Activated T-helper 1 cell treated with anti-CD3 and anti-CD28 coated beads, Interleukin-12 subunit alpha, Interleukin-12 subunit beta, Interleukin-2, Interleukin-4 antibody, amounts not matched to agents 30 ng/mL and 10 ng/mL and 1 ng/mL, durations not matched to agents 14 hours and 24 hours and 36 hours (primary cell): Measurements from ENCODE around the gene ADCY3. TPM values are rescaled to one million over a fixed set of nuclear protein-coding genes. Genes with fewer than 3 reads are reported as not detected.

Source experiments
- DNase-seq: peaks from one replicate; pipeline ENCODE4 v3.0.0; 2021; ENCODE audit warnings: low spot score
- H3K27ac Mint-ChIP-seq: one replicate; pipeline ENCODE4 v1.8.0; 2021; ENCODE audit warnings: mild to moderate bottlenecking, mixed read lengths
- H3K27me3 Mint-ChIP-seq: one replicate; pipeline ENCODE4 v1.8.0; 2022; ENCODE audit warnings: mild to moderate bottlenecking, moderate library complexity, mixed read lengths; ENCODE audit not compliant: insufficient read depth
- H3K36me3 Mint-ChIP-seq: one replicate; pipeline ENCODE4 v1.8.0; 2021; ENCODE audit warnings: low read depth, mixed read lengths
- H3K4me1 Mint-ChIP-seq: one replicate; pipeline ENCODE4 v1.8.0; 2021; ENCODE audit warnings: low read depth, mixed read lengths
- H3K4me3 Mint-ChIP-seq: one replicate; pipeline ENCODE4 v1.8.0; 2021; ENCODE audit warnings: mild to moderate bottlenecking, moderate library complexity, mixed read lengths
- H3K9me3 Mint-ChIP-seq: one replicate; pipeline ENCODE4 v1.8.0; 2021; ENCODE audit warnings: mixed read lengths
- intact Hi-C: fragments of 100-400 bp; cut with micrococcal nuclease; formaldehyde crosslinking; loops from one replicate; pipeline ENCODE4 v1.15.1; 2024
- total RNA-seq: library from RNA; stranded (reverse); gene quantifications from 2 replicates; pipeline ENCODE4 v1.2.3, GENCODE V29; 2022

Gene ADCY3
- total RNA-seq, 1 donor from 2014 or later: 108 TPM

DNA sequence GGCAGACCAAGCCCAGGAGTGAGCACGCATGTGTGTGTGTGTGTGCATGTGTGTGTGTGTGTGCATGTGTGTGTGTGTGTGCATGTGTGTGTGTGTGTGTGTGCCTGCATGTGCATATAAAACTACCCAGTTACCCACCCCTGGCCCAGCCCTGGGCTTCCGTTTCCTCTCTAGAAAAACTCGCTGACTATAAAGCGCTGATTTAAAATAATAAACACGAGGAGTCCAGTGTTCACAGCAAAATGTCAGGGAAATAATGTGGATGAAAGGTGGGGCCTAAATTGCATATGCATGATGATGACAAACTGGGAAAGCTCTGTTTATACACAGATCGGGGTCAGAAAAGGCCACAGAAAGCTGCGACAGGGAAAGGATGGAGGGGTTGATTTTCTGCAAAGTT lies 7.5 kb downstream of the ADCY3 start:
- Mint-ChIP-seq H3K36me3 (peaks cover 17% of the 10 kb centered on the region), H3K27me3 (no peaks in the 10 kb centered on the region), H3K4me3 (no peak overlapping the region), H3K4me1 (peaks cover 8% of the 10 kb centered on the region), H3K27ac (no peak overlapping the region), H3K9me3 (no peaks in the 10 kb centered on the region)
- intact Hi-C loops: no loop called here
- DNase-seq: no peak

DNA sequence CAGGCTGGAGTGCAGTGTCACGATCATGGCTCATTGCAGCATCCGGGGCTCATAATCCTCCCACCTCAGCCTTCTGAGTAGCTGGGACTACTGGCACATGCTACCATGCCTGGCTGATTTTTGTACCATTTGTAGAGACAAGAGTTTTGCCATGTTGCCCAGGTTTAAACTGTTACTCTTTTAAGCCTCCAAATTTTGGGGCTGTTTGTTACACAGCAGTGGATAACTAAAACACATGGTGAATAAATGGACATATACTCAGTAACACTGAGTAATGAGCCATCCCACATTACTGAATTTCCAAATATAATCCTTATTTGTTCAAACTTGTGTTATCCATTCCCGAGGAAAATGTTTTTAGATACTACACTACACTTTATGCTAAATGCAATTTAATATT lies 9.8 kb downstream of the ADCY3 start:
- Mint-ChIP-seq H3K36me3 (peaks cover 17% of the 10 kb centered on the region), H3K4me3 (no peak overlapping the region), H3K9me3 (no peaks in the 10 kb centered on the region), H3K4me1 (peaks cover 5% of the 10 kb centered on the region), H3K27ac (no peak overlapping the region), H3K27me3 (no peaks in the 10 kb centered on the region)
- DNase-seq: no peak
- intact Hi-C loops: no loop called here

DNA sequence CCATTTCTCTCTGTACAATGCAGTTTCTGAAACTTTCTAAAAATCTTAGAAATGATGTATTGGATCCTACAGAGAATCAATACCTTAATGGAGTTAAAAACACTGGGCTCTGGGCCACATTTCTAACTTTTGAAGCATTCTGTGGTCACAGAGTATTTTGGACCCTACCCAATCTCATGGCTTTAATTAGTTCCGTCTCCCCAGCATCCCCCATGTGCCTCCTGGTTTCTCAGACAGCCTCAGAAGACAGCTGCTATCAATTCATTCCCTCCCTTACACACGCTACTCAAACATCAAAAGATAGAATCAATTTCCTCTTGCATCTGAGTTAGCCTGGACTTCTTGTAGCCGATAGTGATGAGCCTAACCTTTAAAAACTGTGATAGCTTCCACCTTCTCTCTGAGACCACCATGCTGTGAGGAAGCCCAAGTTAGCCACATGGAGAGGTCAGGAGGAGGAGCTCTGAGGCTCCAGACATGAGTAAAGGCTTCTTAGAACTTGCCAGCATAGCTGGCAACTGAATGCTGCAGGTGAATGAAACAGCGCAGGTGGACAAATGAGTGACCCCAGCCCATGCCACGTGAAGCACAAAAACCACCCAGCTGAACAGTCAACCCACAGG lies 10.4 kb downstream of the ADCY3 start:
- H3K36me3 Mint-ChIP-seq: peaks cover 14% of the 10 kb centered on the region
- DNase-seq: no peak
- peaks cover 5% of the 10 kb centered on the region for H3K4me1 Mint-ChIP-seq
- no peaks in the 10 kb centered on the region for H3K9me3 Mint-ChIP-seq
- no peak overlapping the region for H3K4me3 Mint-ChIP-seq
- intact Hi-C loops: no loop called here
- H3K27ac Mint-ChIP-seq: no peak overlapping the region
- H3K27me3 Mint-ChIP-seq: no peaks in the 10 kb centered on the region

DNA sequence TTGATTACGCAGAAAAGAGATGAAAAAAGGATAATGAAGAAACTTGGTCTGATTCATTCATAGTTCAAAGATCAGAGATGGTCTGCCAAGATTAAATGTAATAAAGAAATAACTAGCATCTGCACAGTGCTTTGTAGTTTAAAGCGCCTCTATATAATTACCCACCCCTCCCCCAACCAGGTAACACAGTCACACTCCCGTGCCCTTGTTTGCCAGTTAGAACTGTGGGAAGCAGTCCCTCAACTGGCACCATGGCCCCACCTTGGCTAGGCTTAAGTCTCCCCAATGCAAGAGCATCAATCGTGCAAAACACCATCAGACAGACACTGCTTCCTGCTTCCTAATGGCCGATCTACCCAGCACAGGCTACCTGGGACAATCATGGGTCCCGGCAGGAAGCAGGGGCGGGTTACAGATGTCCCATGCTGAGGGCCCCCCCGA lies 11.6 kb downstream of the ADCY3 start:
- intact Hi-C loops: no loop called here
- Mint-ChIP-seq H3K27ac (no peak overlapping the region), H3K4me1 (peaks cover 5% of the 10 kb centered on the region), H3K36me3 (peaks cover 13% of the 10 kb centered on the region), H3K9me3 (no peaks in the 10 kb centered on the region), H3K4me3 (no peak overlapping the region), H3K27me3 (no peaks in the 10 kb centered on the region)
- no peak for DNase-seq

DNA sequence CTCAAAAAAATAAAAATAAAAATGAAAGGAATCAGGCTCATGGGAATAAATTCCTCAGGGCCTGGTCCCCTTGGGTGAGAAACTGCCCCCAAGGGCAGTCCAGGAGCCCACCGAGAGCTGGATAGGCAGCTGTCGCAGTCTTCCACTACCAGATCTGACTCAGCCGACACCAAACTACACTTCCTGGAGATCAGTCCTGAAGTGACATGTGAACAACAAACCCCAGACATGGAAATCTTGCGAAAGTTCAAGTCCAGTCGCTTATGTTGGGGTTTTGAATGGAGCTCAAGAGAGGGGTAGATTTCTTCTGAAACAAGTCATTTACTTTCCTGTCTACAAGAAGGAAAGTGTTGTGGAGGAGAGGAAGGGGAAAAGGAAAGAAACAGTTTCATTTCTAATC lies 12.9 kb downstream of the ADCY3 start:
- Mint-ChIP-seq H3K36me3 (peaks cover 19% of the 10 kb centered on the region), H3K9me3 (no peaks in the 10 kb centered on the region)

DNA sequence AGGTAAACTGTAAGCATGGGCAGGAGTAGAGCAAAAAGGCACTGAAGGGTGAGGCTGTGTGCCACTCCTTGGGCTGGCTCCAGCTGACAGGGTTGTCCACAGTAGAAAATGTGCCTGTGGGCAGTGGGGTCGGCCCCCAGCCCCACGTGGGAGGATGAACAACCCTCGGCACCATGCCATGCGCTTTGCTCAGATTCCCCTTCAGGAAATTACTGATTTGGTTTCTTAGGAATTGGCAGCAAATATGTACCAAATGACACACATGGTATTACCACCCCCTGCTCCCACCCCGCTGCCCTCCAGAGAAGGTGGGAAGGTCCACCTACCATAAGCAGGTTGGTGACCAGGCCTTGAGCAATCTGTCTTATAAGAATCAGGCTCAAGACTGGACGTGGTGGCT lies 13.6 kb downstream of the ADCY3 start:
- intact Hi-C loops: no loop called here
- Mint-ChIP-seq H3K4me3 (no peak overlapping the region), H3K27ac (no peak overlapping the region), H3K9me3 (no peaks in the 10 kb centered on the region), H3K4me1 (peaks cover 5% of the 10 kb centered on the region), H3K36me3 (peaks cover 15% of the 10 kb centered on the region), H3K27me3 (no peaks in the 10 kb centered on the region)
- no peak for DNase-seq

More for the DNA sequence above, 12.9 kb downstream of the ADCY3 start:
- no peak overlapping the region for H3K4me3 Mint-ChIP-seq
- H3K27ac Mint-ChIP-seq: no peak overlapping the region
- H3K4me1 Mint-ChIP-seq: peaks cover 5% of the 10 kb centered on the region
- no peak for DNase-seq
- intact Hi-C loops: no loop called here
- no peaks in the 10 kb centered on the region for H3K27me3 Mint-ChIP-seq

DNA sequence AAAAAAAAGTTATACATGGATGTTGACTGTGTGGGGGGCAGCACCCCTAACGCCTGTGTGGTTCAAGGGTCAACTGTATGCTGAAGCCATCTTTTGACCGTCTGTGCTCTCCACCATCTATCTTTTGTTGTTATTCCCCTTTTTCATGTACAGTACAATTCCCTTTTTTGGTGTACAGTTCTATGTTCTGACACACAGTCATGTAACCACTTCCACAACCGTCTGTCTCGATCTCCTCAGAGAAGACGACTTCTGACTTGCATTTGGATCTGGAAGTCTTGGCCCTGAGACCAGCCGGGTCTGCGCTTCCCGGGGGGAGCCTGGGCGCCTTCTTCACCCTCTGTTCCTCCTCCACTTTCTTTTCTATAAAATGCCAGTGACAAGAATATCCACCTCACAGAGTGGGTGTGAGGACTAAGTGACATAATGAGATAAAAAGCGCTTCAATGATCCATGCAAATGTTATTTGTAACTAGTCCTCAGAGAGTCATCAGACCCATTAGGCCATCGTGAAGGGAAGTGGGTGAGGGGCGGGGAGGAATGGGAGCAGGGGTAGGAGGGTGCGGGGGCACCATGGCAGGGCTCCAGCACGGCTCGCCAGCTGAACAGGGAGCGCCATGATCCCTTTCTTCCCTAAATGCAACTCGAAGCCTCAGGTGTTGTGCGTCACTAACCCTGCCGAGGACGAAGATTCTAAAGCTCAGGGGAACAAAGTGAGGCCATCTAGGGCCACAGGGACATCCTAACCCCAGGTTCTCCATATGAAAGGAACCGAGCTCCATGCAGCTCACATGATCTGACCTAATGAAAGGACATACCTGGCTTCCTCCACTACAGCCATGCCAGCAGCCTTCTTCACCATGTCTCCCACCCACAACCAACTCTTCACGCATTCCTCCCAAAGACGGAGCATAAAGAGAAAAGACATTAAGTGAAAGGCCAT lies 16.6 kb downstream of the ADCY3 start:
- no peaks in the 10 kb centered on the region for H3K9me3 Mint-ChIP-seq
- intact Hi-C loops: no loop called here
- H3K36me3 Mint-ChIP-seq: peaks cover 20% of the 10 kb centered on the region
- H3K27me3 Mint-ChIP-seq: no peaks in the 10 kb centered on the region
- DNase-seq: no peak
- H3K4me1 Mint-ChIP-seq: peaks cover 5% of the 10 kb centered on the region
- no peak overlapping the region for H3K4me3 Mint-ChIP-seq
- no peak overlapping the region for H3K27ac Mint-ChIP-seq

DNA sequence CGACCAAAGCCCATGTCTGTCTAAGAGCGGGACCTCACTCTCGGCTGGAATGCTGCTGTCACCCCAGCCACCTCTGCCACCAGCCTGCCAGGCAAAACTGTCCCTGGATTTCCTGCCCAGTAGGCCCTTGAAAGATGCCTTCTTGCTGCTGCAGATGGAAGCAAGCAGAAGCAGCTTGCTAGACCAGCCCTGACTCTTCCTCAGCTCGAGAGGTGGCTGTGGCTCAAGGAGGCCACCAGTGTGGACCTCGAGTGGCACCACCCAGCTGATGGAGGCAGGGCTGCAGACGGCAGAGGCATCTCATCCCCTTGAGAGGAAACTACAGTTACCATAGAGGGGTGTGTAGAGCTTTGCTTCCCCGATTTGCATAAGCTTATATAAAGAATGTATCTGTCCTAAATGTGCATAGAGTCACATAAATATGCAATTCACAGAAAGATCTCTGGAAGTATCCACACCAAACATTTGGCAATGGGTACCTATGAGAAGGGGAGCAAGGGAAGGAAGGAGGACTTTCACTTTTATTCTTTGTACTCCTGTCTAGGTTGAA lies 20.6 kb downstream of the ADCY3 start:
- no peak for DNase-seq
- Mint-ChIP-seq H3K4me3 (no peak overlapping the region), H3K4me1 (no peaks in the 10 kb centered on the region), H3K9me3 (peaks cover 30% of the 10 kb centered on the region), H3K27ac (no peak overlapping the region), H3K36me3 (peaks cover 43% of the 10 kb centered on the region), H3K27me3 (no peaks in the 10 kb centered on the region)
- intact Hi-C loops: no loop called here

DNA sequence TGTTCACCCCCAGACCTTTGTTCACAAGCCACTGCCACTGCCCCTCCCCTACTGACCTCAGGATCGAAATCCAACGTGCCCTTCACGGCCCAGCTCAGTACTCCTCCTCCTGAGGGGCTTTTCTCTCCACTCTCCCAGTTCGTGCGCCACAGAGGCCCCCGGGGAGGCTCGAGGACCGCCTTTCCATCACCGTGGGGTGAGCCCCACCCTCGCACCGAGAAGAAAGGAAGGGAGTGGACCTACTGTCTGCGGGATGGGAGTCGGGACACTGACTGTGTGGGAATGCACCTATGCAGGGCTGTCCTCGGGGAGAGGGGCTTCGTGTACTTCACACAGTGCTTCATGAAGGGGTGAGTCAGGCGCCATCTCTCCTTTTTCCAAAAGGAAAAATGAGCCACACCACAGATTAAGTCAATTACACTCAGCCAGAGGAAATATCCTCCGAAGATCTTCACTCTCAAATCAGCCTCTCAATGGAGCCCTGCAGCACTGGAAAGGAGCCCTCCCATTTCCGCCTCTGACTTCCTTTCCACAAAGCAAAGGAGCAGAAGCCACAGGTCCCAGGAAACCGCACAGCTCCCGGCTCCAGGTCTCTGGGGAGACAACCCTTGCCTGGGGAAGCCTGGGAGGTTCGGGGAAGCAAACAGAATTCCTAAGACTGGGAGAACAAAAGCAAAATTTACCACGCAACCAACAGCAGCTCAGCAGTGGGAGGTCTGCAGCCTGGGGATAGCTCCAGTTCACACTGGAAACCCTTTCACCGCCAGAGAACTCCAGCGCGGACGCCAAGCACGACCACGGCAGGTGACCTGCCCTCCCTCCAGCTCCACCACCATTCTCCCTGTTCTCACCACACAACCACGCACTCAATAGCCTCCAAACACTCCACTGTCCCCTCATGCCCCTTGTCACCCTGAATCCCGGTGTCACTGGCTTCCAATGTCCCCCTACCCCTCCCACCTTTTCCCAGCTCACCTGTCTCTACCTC lies 21.6 kb downstream of the ADCY3 start:
- Mint-ChIP-seq H3K9me3 (peaks cover 36% of the 10 kb centered on the region), H3K27me3 (no peaks in the 10 kb centered on the region), H3K36me3 (peaks cover 46% of the 10 kb centered on the region), H3K27ac (no peak overlapping the region), H3K4me3 (no peak overlapping the region), H3K4me1 (no peaks in the 10 kb centered on the region)
- intact Hi-C loops: no loop called here
- DNase-seq: no peak

DNA sequence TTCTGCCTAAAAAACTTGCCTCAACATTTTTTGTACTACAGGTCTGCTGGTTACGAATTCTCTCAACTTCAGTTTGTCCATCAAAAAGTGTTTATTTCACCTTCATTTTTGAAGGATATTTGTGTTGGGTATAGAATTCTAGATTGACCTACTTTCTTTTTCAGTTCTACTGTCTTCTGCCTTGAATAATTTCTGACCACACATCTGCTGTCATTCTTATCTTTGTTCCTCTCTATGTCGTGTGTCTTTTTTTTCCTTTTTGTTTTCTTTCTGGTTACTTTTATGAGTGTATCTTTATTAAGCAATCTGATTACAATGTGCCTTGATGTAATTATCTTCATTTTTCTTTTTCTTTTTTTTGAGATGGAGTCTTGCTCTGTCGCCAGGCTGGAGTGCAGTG lies 25.3 kb downstream of the ADCY3 start:
- no peaks in the 10 kb centered on the region for H3K4me1 Mint-ChIP-seq
- no peaks in the 10 kb centered on the region for H3K27me3 Mint-ChIP-seq
- H3K36me3 Mint-ChIP-seq: peaks cover 37% of the 10 kb centered on the region
- DNase-seq: no peak
- H3K27ac Mint-ChIP-seq: no peak overlapping the region
- peaks cover 40% of the 10 kb centered on the region for H3K9me3 Mint-ChIP-seq
- intact Hi-C loops: no loop called here
- no peak overlapping the region for H3K4me3 Mint-ChIP-seq

DNA sequence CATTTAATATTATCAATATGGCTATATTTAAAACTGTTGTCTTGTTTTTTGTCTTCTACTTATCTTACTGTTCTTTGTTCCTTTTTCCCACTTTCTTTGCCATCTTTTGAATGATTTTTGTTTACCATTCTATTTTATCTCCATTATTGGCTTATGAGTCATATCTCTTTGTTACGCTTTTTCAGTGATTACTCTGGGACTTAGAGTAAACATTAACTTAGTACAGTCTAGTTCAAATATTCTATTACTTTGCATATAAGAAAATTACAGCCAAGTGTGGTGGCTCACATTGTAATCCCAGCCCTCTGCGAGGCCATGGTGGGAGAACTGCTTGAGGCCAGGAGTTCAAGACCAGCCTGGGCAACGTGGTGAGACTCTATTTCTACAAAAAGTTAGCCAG lies 26.1 kb downstream of the ADCY3 start:
- Mint-ChIP-seq H3K27ac (no peak overlapping the region), H3K27me3 (no peaks in the 10 kb centered on the region), H3K36me3 (peaks cover 32% of the 10 kb centered on the region), H3K9me3 (peaks cover 40% of the 10 kb centered on the region), H3K4me3 (no peak overlapping the region), H3K4me1 (no peaks in the 10 kb centered on the region)
- intact Hi-C loops: no loop called here
- DNase-seq: no peak

DNA sequence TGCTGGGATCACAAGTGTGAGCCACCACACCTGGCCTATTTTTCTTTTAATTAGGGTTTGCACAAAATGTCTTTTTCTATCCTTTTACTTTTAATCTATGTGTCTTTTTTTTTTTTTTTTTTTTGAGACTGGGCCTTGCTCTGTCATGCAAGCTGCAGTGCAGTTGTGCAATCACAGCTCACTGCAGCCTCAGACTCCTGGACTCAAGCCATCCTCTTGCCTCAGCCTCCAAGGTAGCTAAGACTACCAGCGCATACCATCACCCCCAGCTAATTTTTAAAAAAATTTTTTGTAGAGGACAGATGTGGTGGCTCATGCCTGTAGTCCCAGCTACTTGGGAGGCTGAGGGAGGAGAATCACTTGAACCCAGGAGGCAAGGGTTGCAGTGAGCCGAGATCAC lies 27.1 kb downstream of the ADCY3 start:
- no peak for DNase-seq
- intact Hi-C loops: no loop called here
- Mint-ChIP-seq H3K27me3 (no peaks in the 10 kb centered on the region), H3K4me1 (no peaks in the 10 kb centered on the region), H3K9me3 (peaks cover 38% of the 10 kb centered on the region), H3K4me3 (no peak overlapping the region), H3K27ac (no peak overlapping the region), H3K36me3 (peaks cover 32% of the 10 kb centered on the region)
